Esophagus muscularis mucosa (tissue), 3 donors: ENCODE measurements around the gene RPAP2.

Source experiments
- POLR2A ChIP-seq: fragments of 450-650 bp; IDR thresholded peaks from one replicate; pipeline ENCODE4 v1.6.1; 2017; ENCODE audit warnings: antibody characterized with exemption, moderate library complexity, mild to moderate bottlenecking, low read depth
- POLR2AphosphoS5 ChIP-seq, 2 donors: sonication (generic); formaldehyde crosslinking; IDR thresholded peaks; one replicate each; pipeline ENCODE4 v1.6.1; 2017; ENCODE audit warnings: antibody characterized with exemption in 2 of 2
- TF ChIP-seq, protein P1 (sequence below), 3 experiments: fragments of 200-600 bp in 2 of 3; fragments of 450-650 bp in 1 of 3; sonication (generic) in 2 of 3; IDR thresholded peaks; one replicate each; pipeline ENCODE4 v1.5.1; 2017 to 2019; ENCODE audit warnings: antibody characterized with exemption in 3 of 3, mild to moderate bottlenecking in 2 of 3, moderate library complexity in 1 of 3

DNA sequence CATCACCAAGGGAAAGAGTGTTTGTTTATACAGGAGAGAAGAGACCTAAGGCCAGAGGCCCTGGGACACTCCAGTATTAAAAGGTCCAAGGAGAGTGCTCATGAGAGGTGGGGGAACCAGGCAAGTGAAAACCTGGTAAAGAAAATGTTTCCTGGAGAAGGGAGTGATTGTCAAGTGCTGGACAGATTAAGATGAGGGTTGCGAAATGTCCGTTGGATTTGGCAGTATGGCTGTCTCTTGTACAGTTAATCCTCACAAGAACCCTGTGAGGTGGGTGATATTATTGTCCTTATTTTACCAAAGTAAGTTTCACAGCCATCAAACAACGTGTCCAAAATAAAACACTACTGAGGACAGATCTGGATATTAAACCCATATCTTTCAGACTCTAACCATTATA, 44.2 kb downstream of the RPAP2 start:
- TF ChIP-seq POLR2A (no peak), POLR2AphosphoS5 (IDR thresholded peaks at IDR 0.05) (no peak)
- TF ChIP-seq, protein P1, sequence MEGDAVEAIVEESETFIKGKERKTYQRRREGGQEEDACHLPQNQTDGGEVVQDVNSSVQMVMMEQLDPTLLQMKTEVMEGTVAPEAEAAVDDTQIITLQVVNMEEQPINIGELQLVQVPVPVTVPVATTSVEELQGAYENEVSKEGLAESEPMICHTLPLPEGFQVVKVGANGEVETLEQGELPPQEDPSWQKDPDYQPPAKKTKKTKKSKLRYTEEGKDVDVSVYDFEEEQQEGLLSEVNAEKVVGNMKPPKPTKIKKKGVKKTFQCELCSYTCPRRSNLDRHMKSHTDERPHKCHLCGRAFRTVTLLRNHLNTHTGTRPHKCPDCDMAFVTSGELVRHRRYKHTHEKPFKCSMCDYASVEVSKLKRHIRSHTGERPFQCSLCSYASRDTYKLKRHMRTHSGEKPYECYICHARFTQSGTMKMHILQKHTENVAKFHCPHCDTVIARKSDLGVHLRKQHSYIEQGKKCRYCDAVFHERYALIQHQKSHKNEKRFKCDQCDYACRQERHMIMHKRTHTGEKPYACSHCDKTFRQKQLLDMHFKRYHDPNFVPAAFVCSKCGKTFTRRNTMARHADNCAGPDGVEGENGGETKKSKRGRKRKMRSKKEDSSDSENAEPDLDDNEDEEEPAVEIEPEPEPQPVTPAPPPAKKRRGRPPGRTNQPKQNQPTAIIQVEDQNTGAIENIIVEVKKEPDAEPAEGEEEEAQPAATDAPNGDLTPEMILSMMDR (IDR thresholded peaks at IDR 0.05): no peak
